H1 (cell line): ENCODE results near the gene SCYGR7. TPM values are rescaled to one million over a fixed set of nuclear protein-coding genes. Genes with fewer than 3 reads are reported as not detected.

Experiments used
- CTCF ChIA-PET: fragments of 300-600 bp; sonication (Branson Sonifier 250); formaldehyde crosslinking; loops from one replicate; lab custom pipeline; 2021; ENCODE audit not compliant: partially characterized antibody; lab: Charles Lee
- POLR2A ChIA-PET: fragments of 300-600 bp; sonication (Branson Sonifier 250); formaldehyde crosslinking; loops from one replicate; lab custom pipeline; 2021; ENCODE audit warnings: inconsistent platforms; ENCODE audit not compliant: partially characterized antibody; lab: Charles Lee
- DNase-seq, 2 experiments: peaks; one replicate each; pipeline versions ENCODE4 v3.0.0 to v3.0.0-alpha.2; 2010 to 2022; ENCODE audit warnings: low spot score in 2 of 2, low read depth in 1 of 2, mixed read lengths in 1 of 2
- FAIRE-seq: peaks from 2 replicates; lab custom pipeline; 2011; peaks lifted over from hg19 to GRCh38; lab: Jason Lieb, UNC
- H2AFZ ChIP-seq: 2 replicates; pipeline ENCODE4 v1.8.1; 2012; ENCODE audit warnings: low read length, inconsistent platforms
- H2AK5ac ChIP-seq: 2 replicates; pipeline ENCODE4 v1.6.1; 2013; ENCODE audit warnings: low read depth, low read length
- H2BK120ac ChIP-seq: replicated peaks from 2 replicates; pipeline ENCODE3; 2013; ENCODE audit warnings: low read depth, low read length, inconsistent platforms
- H2BK12ac ChIP-seq: 2 replicates; pipeline ENCODE4 v1.6.1; 2013; ENCODE audit warnings: low read depth, low read length
- H2BK15ac ChIP-seq: 2 replicates; pipeline ENCODE4 v1.6.1; 2013; ENCODE audit warnings: low read length
- H2BK20ac ChIP-seq: 2 replicates; pipeline ENCODE4 v1.6.1; 2013; ENCODE audit warnings: low read length
- H2BK5ac ChIP-seq: 2 replicates; pipeline ENCODE4 v1.6.1; 2013; ENCODE audit warnings: low read depth, low read length
- H3K14ac ChIP-seq: 2 replicates; pipeline ENCODE4 v1.6.1; 2013; ENCODE audit warnings: inconsistent platforms; ENCODE audit not compliant: insufficient read length
- H3K18ac ChIP-seq: 2 replicates; pipeline ENCODE4 v1.6.1; 2013; ENCODE audit warnings: low read length; ENCODE audit errors: extremely low read depth
- H3K23ac ChIP-seq: 2 replicates; pipeline ENCODE4 v1.6.1; 2013; ENCODE audit warnings: inconsistent platforms; ENCODE audit not compliant: insufficient read length
- H3K23me2 ChIP-seq: 2 replicates; pipeline ENCODE4 v1.6.1; 2013; ENCODE audit warnings: low read depth, low read length
- H3K27ac ChIP-seq: 2 replicates; pipeline ENCODE4 v1.6.1; 2011; ENCODE audit warnings: low read depth, low read length, inconsistent platforms
- H3K27me3 ChIP-seq, 4 experiments: replicated peaks in 1 of 4; 1 replicate in 1 of 4; 2 replicates in 3 of 4; pipeline versions ENCODE4 v1.6.1 to v1.8.1; 2011 to 2013; ENCODE audit warnings: low read length in 3 of 4, mild to moderate bottlenecking in 3 of 4, inconsistent platforms in 2 of 4, mixed read lengths in 2 of 4, moderate library complexity in 1 of 4; ENCODE audit not compliant: control insufficient read depth in 3 of 4, insufficient read depth in 3 of 4; ENCODE audit errors: extremely low read depth in 1 of 4
- H3K36me3 ChIP-seq, 4 experiments: 2 replicates each; pipeline versions ENCODE4 v1.6.1 to v1.8.1; 2011 to 2013; ENCODE audit warnings: mild to moderate bottlenecking in 4 of 4, low read length in 3 of 4, moderate library complexity in 2 of 4, control low read depth in 1 of 4, inconsistent platforms in 1 of 4; ENCODE audit not compliant: insufficient read depth in 4 of 4, control insufficient read depth in 2 of 4
- H3K4ac ChIP-seq: replicated peaks from 2 replicates; pipeline ENCODE3; 2013; ENCODE audit warnings: low read length, low read depth, mixed read lengths, inconsistent platforms; ENCODE audit not compliant: insufficient read length
- H3K4me1 ChIP-seq, 4 experiments: replicated peaks in 1 of 4; 1 replicate in 1 of 4; 2 replicates in 3 of 4; pipeline versions ENCODE4 v1.6.1 to v1.8.1; 2011 to 2013; ENCODE audit warnings: low read length in 3 of 4, inconsistent platforms in 2 of 4, mixed read lengths in 1 of 4; ENCODE audit not compliant: insufficient read depth in 4 of 4, control insufficient read depth in 3 of 4
- H3K4me2 ChIP-seq, 2 experiments: 2 replicates each; pipeline versions ENCODE4 v1.6.1 to v1.8.1; 2011 to 2013; ENCODE audit warnings: low read depth in 2 of 2, low read length in 2 of 2, control low read depth in 1 of 2, inconsistent platforms in 1 of 2, mild to moderate bottlenecking in 1 of 2; ENCODE audit not compliant: insufficient read depth in 1 of 2
- H3K4me3 ChIP-seq, 4 experiments: fragments of 200-600, 300-600 bp in 1 of 4; sonication (generic), shearing (Covaris generic), sonication (Bioruptor Twin) in 1 of 4; 2 replicates each; pipeline versions ENCODE4 v1.5.1 to v1.8.1; 2011 to 2016; ENCODE audit warnings: low read length in 4 of 4, low read depth in 3 of 4, control low read depth in 2 of 4, inconsistent platforms in 2 of 4, mild to moderate bottlenecking in 2 of 4, mixed read lengths in 1 of 4, moderate library complexity in 1 of 4; ENCODE audit not compliant: insufficient read depth in 2 of 4; ENCODE audit errors: extremely low read depth in 1 of 4
- H3K56ac ChIP-seq: replicated peaks from 2 replicates; pipeline ENCODE3; 2013; ENCODE audit warnings: low read depth, mild to moderate bottlenecking, mixed read lengths, low read length, inconsistent platforms; ENCODE audit not compliant: insufficient read length
- H3K79me1 ChIP-seq: 2 replicates; pipeline ENCODE4 v1.6.1; 2013; ENCODE audit warnings: low read depth, low read length, control low read depth
- H3K79me2 ChIP-seq, 2 experiments: 2 replicates each; pipeline versions ENCODE4 v1.6.1 to v1.8.1; 2012 to 2013; ENCODE audit warnings: low read length in 2 of 2, mild to moderate bottlenecking in 2 of 2, inconsistent platforms in 1 of 2; ENCODE audit not compliant: insufficient read depth in 2 of 2, control insufficient read depth in 1 of 2
- H3K9ac ChIP-seq, 4 experiments: replicated peaks in 1 of 4; 1 replicate in 1 of 4; 2 replicates in 3 of 4; pipeline versions ENCODE4 v1.6.1 to v1.8.1; 2011 to 2013; ENCODE audit warnings: low read depth in 3 of 4, low read length in 3 of 4, control low read depth in 2 of 4, mild to moderate bottlenecking in 2 of 4, moderate library complexity in 2 of 4, inconsistent platforms in 1 of 4; ENCODE audit errors: extremely low read depth in 1 of 4
- H3K9me3 ChIP-seq, 2 experiments: 2 replicates each; pipeline versions ENCODE4 v1.6.1 to v1.8.1; 2012 to 2013; ENCODE audit warnings: mild to moderate bottlenecking in 2 of 2, moderate library complexity in 2 of 2, control low read depth in 1 of 2, inconsistent platforms in 1 of 2, low read depth in 1 of 2, low read length in 1 of 2, mixed read lengths in 1 of 2; ENCODE audit not compliant: insufficient read depth in 2 of 2
- H4K20me1 ChIP-seq, 2 experiments: replicated peaks in 1 of 2; 2 replicates each; pipeline versions ENCODE3 to v1.8.1; 2011 to 2013; ENCODE audit warnings: inconsistent platforms in 2 of 2, low read length in 2 of 2, mild to moderate bottlenecking in 1 of 2; ENCODE audit not compliant: insufficient read depth in 2 of 2, control insufficient read depth in 1 of 2
- H4K5ac ChIP-seq: 2 replicates; pipeline ENCODE4 v1.6.1; 2013; ENCODE audit warnings: low read length, low read depth, mixed read lengths, inconsistent platforms; ENCODE audit not compliant: insufficient read length
- H4K8ac ChIP-seq: 2 replicates; pipeline ENCODE4 v1.8.0; 2013; ENCODE audit warnings: mild to moderate bottlenecking, moderate library complexity, low read length, inconsistent platforms; ENCODE audit not compliant: insufficient read depth; ENCODE audit errors: extremely low read depth
- H4K91ac ChIP-seq: replicated peaks from 2 replicates; pipeline ENCODE3; 2013; ENCODE audit warnings: low read length, mixed read lengths, inconsistent platforms; ENCODE audit not compliant: insufficient read length
- CREB1 ChIP-seq: IDR thresholded peaks from 2 replicates; pipeline ENCODE4 v1.6.1; 2012; ENCODE audit warnings: inconsistent platforms
- EZH2 ChIP-seq: fragments of 200-600 bp; sonication (generic); IDR thresholded peaks from 2 replicates; pipeline ENCODE4 v1.7.1; 2012; ENCODE audit warnings: low read depth, mild to moderate bottlenecking, moderate library complexity, low read length, inconsistent platforms; ENCODE audit not compliant: severe bottlenecking
- JUND ChIP-seq: IDR thresholded peaks from 2 replicates; pipeline ENCODE4 v1.6.1; 2011; ENCODE audit warnings: mild to moderate bottlenecking, improper control_type of control experiment, low read length
- USF2 ChIP-seq: IDR thresholded peaks from 2 replicates; pipeline ENCODE4 v1.6.1; 2011; ENCODE audit warnings: low read length, improper control_type of control experiment
- WGBS, 2 experiments: shearing (Covaris generic) in 1 of 2; methylation state at CpG; one replicate each; pipeline versions ENCODE4 v1.1.6 to v1.1.7; 2013 to 2015; ENCODE audit warnings: low lambda C conversion rate in 2 of 2, mixed read lengths in 2 of 2, inconsistent platforms in 1 of 2, low coverage in 1 of 2, missing lambda C conversion rate in 1 of 2; ENCODE audit not compliant: insufficient replicate concordance in 2 of 2, insufficient coverage in 1 of 2, insufficient read length in 1 of 2; ENCODE audit errors: extremely low coverage in 1 of 2, missing lambda C conversion rate in 1 of 2; 5-methylcytosine and 5-hydroxymethylcytosine counted together
- polyA plus RNA-seq, 7 experiments: library from polyadenylated mRNA; depleted of rRNA in 3 of 7; stranded (reverse) in 5 of 7; unstranded in 2 of 7; fragments of >200 nt in 5 of 7; fragments of 200-250 nt in 2 of 7; gene quantifications; 1 replicate in 5 of 7; 2 replicates in 1 of 7; 4 replicates in 1 of 7; pipeline versions ENCODE4 v1.2.1 to v1.2.3, GENCODE V29; 2011 to 2013; ENCODE audit warnings: missing spikeins in 2 of 7, mixed read lengths in 2 of 7
- total RNA-seq: library from RNA; stranded (reverse); fragmentation: NEBNext Ultra II Directional; extraction: Animal tissue kit (Norgen Biotek cat#: 25700); gene quantifications from 2 replicates; pipeline ENCODE4 v1.2.1, GENCODE V29; 2021

Gene SCYGR7
- total and polyA plus RNA-seq, 2 of the 8 experiments (the other 6 are each of a cell fraction or from before 2014, with no cell fraction given), result not detected

DNA sequence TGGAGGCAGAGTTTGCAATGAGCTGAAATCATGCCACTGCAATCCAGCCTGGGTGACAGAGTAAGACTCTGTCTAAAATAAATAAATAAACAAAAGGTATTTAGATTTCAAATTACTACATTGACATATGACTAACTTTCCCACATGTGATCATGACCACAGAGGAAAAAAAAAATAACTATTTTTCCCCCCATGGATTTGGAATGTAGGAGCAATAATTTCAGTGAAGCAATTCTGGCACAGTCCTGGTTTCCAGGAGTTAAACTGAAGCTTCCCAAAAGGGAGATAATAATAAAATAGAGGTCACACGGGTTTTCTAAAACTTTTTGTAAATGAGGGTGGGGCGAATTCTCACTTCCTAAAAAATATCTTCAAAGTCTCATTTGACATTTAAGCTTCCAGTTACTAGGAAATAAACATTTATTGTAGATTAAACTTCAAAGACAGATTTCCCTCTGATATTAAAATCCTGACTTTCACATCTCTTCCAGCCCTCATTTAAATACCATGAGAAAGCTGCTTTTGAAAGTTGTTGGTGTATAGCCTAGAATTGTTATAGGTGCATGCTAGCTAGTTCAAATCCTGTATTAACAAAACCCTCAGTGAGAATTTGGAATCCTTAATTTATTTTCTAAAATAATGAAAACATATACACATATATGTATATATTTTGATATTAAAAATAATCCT lies 31.0 kb upstream of the SCYGR7 start:
- Histone ChIP-seq H4K5ac (no peak overlapping the region), H3K4ac (no peak overlapping the region), H3K56ac (no peak overlapping the region), H2AK5ac (no peak overlapping the region), H2BK5ac (no peak overlapping the region), H3K9me3 (no peaks in the 10 kb centered on the region; a peak in 1 of 4 replicates), H4K8ac (no peak overlapping the region), H3K14ac (no peak overlapping the region), H3K23ac (no peak overlapping the region), H3K4me1 (no peaks in the 10 kb centered on the region), H3K4me3 (no peak overlapping the region), H3K9ac (no peak overlapping the region), H3K79me2 (no peaks in the 10 kb centered on the region), H3K27ac (no peak overlapping the region), H3K23me2 (no peaks in the 10 kb centered on the region), H2BK15ac (no peak overlapping the region), H4K20me1 (no peaks in the 10 kb centered on the region), H4K91ac (no peak overlapping the region), H3K27me3 (peaks cover 0 to 1% (median 0%) of the 10 kb centered on the region in 4 experiments; a peak in 1 of 7 replicates), H3K79me1 (no peaks in the 10 kb centered on the region), H3K18ac (no peak overlapping the region), H2AFZ (no peak overlapping the region), H2BK12ac (no peak overlapping the region), H2BK20ac (no peak overlapping the region), H3K4me2 (no peak overlapping the region), H3K36me3 (no peaks in the 10 kb centered on the region; a peak in 1 of 8 replicates), H2BK120ac (no peak overlapping the region)
- ChIA-PET CTCF (interaction anchor here (0.7 to 1.8 kb wide), 5 partner anchors 8 to 917 kb away, joined by 3 to 6 read pairs (median 3); no protein-coding TSS in a partner anchor), POLR2A (interaction anchor here (1.9 kb wide), 1 partner anchor 8 kb away, joined by 3 read pairs; no protein-coding TSS in a partner anchor)
- FAIRE-seq, result no peak
- DNase-seq, result no peak
- 92% methylated on average over 2 of the region's 2 CpGs; no CpG with 5 or more reads in 1 of the 2 experiments for WGBS, 2 experiments
- TF ChIP-seq USF2 (no peak), JUND (no peak), EZH2 (no peak), CREB1 (no peak)
